ENCODE results near the gene MAST4. TPM values are rescaled to one million over a fixed set of nuclear protein-coding genes. Genes with fewer than 3 reads are reported as not detected.

Gene MAST4
- total and polyA plus RNA-seq, 2 of the 13 experiments (the other 11 are each of a cell fraction or from before 2014, with no cell fraction given), result 3.4 to 3.7 TPM

DNA sequence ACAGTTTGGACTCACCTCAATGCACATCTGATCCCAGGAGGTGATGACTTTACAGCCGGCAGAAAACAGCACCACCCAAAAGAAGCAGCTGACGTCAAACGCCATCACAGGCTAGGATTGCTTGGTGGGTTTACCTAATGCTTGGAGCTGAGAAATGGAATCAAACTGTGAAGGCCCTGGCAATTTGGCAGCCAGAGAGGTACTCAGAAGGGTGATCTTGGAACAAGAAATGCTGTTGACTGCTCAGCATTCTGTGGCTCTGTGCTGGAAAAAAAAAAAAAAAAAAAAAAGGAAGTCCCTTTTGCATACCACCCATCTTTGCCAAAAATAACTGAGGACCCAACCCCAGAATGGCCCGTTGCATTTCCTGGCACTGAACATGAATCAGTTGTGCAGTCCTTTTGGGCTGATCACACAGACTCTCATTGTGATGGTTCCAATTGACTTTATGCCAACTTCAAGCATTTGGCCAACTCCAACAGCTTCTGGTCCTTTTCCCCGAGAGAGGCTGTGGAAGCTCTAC, 600.4 kb downstream of the MAST4 start, which contains the start of gene CD180 (continued):
- TF ChIP-seq, protein P1, sequence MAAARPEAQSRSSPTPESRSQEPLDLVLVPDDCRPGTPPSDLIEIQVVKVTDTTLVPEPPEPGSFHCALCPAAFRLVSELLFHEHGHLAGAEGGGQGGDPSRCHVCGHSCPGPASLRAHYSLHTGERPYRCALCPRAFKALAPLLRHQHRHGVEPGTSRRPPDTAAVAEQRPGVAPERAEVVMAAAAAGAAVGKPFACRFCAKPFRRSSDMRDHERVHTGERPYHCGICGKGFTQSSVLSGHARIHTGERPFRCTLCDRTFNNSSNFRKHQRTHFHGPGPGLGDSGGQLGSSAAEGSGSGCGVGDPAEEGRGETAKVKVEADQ (CRISPR knock-in tag; IDR thresholded peaks at IDR 0.05; ENCODE audit: borderline replicate concordance), result no peak
- no peak for TF ChIP-seq ZNF235 (CRISPR knock-in tag; IDR thresholded peaks at IDR 0.05; ENCODE audit: borderline replicate concordance)
- no peak for TF ChIP-seq ZNF672 (CRISPR knock-in tag; IDR thresholded peaks at IDR 0.05)

DNA sequence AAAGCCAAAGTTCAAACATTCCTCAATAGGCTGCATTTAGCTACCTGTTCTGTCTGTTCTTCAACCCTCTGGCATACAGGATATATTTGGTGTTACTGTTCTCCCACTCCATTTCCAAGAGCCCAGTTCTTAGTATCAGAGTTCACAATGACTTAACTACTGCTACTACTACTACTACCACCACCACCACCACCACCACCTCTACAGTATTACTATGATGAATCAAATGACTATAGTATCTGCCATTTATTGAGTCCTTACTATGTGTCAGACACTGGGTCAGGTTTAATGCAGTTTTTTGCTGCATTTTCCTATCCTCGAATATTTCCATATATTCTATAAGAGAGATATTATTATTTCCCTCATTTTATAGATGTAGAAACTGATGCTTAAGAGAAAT, 601.3 kb downstream of the MAST4 start:
- Histone ChIP-seq H3K79me2 (ENCODE audit: insufficient read depth, low read length) (no peaks in the 10 kb centered on the region), H3K9ac (ENCODE audit: insufficient read depth, low read depth, low read length) (no peak overlapping the region), H4K20me1 (ENCODE audit: insufficient read depth, low read length) (no peaks in the 10 kb centered on the region), H2AFZ (ENCODE audit: low read length) (no peak overlapping the region), H3K4me1 (ENCODE audit: insufficient read depth, low read length) (no peaks in the 10 kb centered on the region), H3K27me3 (ENCODE audit: control insufficient read depth in 1 of 2, insufficient read depth in 2 of 2, low read length in 2 of 2) (no peaks in the 10 kb centered on the region), H3K4me2 (ENCODE audit: low read depth, low read length) (no peak overlapping the region), H3K9me3 (ENCODE audit: low read length) (no peaks in the 10 kb centered on the region; the same call in 1 of the 2 replicates), H3K36me3 (replicated peaks in 1 of 2; ENCODE audit: control insufficient read depth in 1 of 2, insufficient read depth in 2 of 2, low read length in 2 of 2) (no peaks in the 10 kb centered on the region), H3K4me3 (replicated peaks in 1 of 3; ENCODE audit: insufficient read depth in 1 of 3, low read depth in 2 of 3, low read length in 3 of 3) (no peak overlapping the region), H3K27ac (ENCODE audit: extremely low read length, insufficient read depth, low read length) (no peak overlapping the region)
- 0% methylated on average over 1 of the region's 1 CpG for WGBS (ENCODE audit: low lambda C conversion rate)
- DNase-seq (ENCODE audit: low spot score), result no peak
- no peak for FAIRE-seq
- BruUV-seq (replicated peaks), result no TSS peak
- ChIA-PET POLR2A (no interaction called here), CTCF (ENCODE audit: low intra/inter-chr PET ratio, low total read pairs) (no interaction called here)
- in situ Hi-C loops (cut with HindIII; ENCODE audit: extremely low pct_ligation_motif_present, low pct_unique_long_range_greater_than_20kb) (no loop called here), intact Hi-C loops (cut with micrococcal nuclease; ENCODE audit: unreplicated experiment) (no loop called here)
- ATAC-seq, result no peak
- TF ChIP-seq MBNL3 (CRISPR knock-in tag; conservative IDR thresholded peaks at IDR 0.05), result no peak
- TF ChIP-seq, protein P2, sequence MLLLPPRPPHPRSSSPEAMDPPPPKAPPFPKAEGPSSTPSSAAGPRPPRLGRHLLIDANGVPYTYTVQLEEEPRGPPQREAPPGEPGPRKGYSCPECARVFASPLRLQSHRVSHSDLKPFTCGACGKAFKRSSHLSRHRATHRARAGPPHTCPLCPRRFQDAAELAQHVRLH (CRISPR knock-in tag; IDR thresholded peaks at IDR 0.05; ENCODE audit: borderline replicate concordance, low read depth), result no peak
- TF ChIP-seq ZNF329 (CRISPR knock-in tag; IDR thresholded peaks at IDR 0.05; ENCODE audit: low read depth), result no peak
- no peak for TF ChIP-seq ZNF674 (CRISPR knock-in tag; IDR thresholded peaks at IDR 0.05; ENCODE audit: low read depth)
- TF ChIP-seq, protein P3, sequence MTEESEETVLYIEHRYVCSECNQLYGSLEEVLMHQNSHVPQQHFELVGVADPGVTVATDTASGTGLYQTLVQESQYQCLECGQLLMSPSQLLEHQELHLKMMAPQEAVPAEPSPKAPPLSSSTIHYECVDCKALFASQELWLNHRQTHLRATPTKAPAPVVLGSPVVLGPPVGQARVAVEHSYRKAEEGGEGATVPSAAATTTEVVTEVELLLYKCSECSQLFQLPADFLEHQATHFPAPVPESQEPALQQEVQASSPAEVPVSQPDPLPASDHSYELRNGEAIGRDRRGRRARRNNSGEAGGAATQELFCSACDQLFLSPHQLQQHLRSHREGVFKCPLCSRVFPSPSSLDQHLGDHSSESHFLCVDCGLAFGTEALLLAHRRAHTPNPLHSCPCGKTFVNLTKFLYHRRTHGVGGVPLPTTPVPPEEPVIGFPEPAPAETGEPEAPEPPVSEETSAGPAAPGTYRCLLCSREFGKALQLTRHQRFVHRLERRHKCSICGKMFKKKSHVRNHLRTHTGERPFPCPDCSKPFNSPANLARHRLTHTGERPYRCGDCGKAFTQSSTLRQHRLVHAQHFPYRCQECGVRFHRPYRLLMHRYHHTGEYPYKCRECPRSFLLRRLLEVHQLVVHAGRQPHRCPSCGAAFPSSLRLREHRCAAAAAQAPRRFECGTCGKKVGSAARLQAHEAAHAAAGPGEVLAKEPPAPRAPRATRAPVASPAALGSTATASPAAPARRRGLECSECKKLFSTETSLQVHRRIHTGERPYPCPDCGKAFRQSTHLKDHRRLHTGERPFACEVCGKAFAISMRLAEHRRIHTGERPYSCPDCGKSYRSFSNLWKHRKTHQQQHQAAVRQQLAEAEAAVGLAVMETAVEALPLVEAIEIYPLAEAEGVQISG (CRISPR knock-in tag; IDR thresholded peaks at IDR 0.05), result no peak
- TF ChIP-seq MTA3 (CRISPR knock-in tag; IDR thresholded peaks at IDR 0.05), result no peak
- TF ChIP-seq FLYWCH1 (CRISPR knock-in tag; IDR thresholded peaks at IDR 0.05), result no peak
- TF ChIP-seq, protein P4, sequence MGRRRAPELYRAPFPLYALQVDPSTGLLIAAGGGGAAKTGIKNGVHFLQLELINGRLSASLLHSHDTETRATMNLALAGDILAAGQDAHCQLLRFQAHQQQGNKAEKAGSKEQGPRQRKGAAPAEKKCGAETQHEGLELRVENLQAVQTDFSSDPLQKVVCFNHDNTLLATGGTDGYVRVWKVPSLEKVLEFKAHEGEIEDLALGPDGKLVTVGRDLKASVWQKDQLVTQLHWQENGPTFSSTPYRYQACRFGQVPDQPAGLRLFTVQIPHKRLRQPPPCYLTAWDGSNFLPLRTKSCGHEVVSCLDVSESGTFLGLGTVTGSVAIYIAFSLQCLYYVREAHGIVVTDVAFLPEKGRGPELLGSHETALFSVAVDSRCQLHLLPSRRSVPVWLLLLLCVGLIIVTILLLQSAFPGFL (CRISPR knock-in tag; IDR thresholded peaks at IDR 0.05), result no peak
- no peak for TF ChIP-seq MIER2 (CRISPR knock-in tag; IDR thresholded peaks at IDR 0.05)
- TF ChIP-seq, protein P5, sequence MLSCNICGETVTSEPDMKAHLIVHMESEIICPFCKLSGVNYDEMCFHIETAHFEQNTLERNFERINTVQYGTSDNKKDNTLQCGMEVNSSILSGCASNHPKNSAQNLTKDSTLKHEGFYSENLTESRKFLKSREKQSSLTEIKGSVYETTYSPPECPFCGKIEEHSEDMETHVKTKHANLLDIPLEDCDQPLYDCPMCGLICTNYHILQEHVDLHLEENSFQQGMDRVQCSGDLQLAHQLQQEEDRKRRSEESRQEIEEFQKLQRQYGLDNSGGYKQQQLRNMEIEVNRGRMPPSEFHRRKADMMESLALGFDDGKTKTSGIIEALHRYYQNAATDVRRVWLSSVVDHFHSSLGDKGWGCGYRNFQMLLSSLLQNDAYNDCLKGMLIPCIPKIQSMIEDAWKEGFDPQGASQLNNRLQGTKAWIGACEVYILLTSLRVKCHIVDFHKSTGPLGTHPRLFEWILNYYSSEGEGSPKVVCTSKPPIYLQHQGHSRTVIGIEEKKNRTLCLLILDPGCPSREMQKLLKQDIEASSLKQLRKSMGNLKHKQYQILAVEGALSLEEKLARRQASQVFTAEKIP (CRISPR knock-in tag; IDR thresholded peaks at IDR 0.05; ENCODE audit: borderline replicate concordance), result no peak
- TF ChIP-seq NFYB (CRISPR knock-in tag; IDR thresholded peaks at IDR 0.05), result no peak
- no peak for TF ChIP-seq TCF7L2 (IDR thresholded peaks at IDR 0.05; ENCODE audit: low read depth, low read length)
- TF ChIP-seq CBX1 (IDR thresholded peaks at IDR 0.05; ENCODE audit: low read depth), result no peak
- no peak for TF ChIP-seq CBX5 (CRISPR knock-in tag; IDR thresholded peaks at IDR 0.05; ENCODE audit: borderline replicate concordance)

Data from HepG2 (cell line).